OCI-LY3 (cell line): Measurements from ENCODE around the gene GAS7.

Source experiments
- H2AFZ ChIP-seq: fragments of 200-600, 300-600 bp; shearing (Covaris generic); 2 replicates; pipeline ENCODE4 v1.6.0; 2014; ENCODE audit warnings: antibody characterized with exemption, low read depth, low read length
- H3K27ac ChIP-seq: fragments of 200-600, 300-600 bp; sonication (generic); 2 replicates; pipeline ENCODE4 v1.5.1; 2014; ENCODE audit warnings: mild to moderate bottlenecking, low read length, moderate library complexity, mixed read lengths
- H3K27me3 ChIP-seq: fragments of 200-600, 300-600 bp; sonication (generic); 2 replicates; pipeline ENCODE4 v1.6.1; 2014; ENCODE audit warnings: low read depth, low read length, mixed read lengths
- H3K36me3 ChIP-seq: fragments of 200-600, 300-600 bp; sonication (generic); replicated peaks from 2 replicates; pipeline ENCODE3; 2014; ENCODE audit warnings: low read depth, low read length, mixed read lengths
- H3K4me1 ChIP-seq: fragments of 300-600, 200-600 bp; sonication (generic); 2 replicates; pipeline ENCODE4 v1.6.1; 2014; ENCODE audit warnings: low read length, mixed read lengths
- H3K4me2 ChIP-seq: fragments of 200-600, 300-600 bp; sonication (generic); 2 replicates; pipeline ENCODE4 v1.6.1; 2014; ENCODE audit warnings: low read length, mixed read lengths
- H3K4me3 ChIP-seq: fragments of 300-600, 200-600 bp; sonication (generic); 2 replicates; pipeline ENCODE4 v1.5.1; 2014; ENCODE audit warnings: antibody characterized with exemption, mild to moderate bottlenecking, low read length, moderate library complexity
- H3K79me2 ChIP-seq: fragments of 300-600, 200-600 bp; shearing (Covaris generic); 2 replicates; pipeline ENCODE4 v1.6.1; 2014; ENCODE audit warnings: mild to moderate bottlenecking, low read length, mixed read lengths
- H3K9ac ChIP-seq: fragments of 300-600, 200-600 bp; shearing (Covaris generic); 2 replicates; pipeline ENCODE4 v1.6.0; 2014; ENCODE audit warnings: mild to moderate bottlenecking, low read length, moderate library complexity
- H3K9me3 ChIP-seq: fragments of 200-600, 300-600 bp; shearing (Covaris generic); 2 replicates; pipeline ENCODE4 v1.6.1; 2014; ENCODE audit warnings: low read length, mixed read lengths; ENCODE audit not compliant: insufficient read depth
- H4K20me1 ChIP-seq: fragments of 200-600, 300-600 bp; sonication (generic); 2 replicates; pipeline ENCODE4 v1.6.1; 2016; ENCODE audit warnings: low read length, mixed read lengths; ENCODE audit not compliant: insufficient read depth
- EZH2phosphoT487 ChIP-seq: fragments of 200-600 bp; shearing (Covaris generic); IDR thresholded peaks from 2 replicates; pipeline ENCODE4 v1.6.1; 2018; ENCODE audit warnings: antibody characterized with exemption, mixed run types, low read depth
- TF ChIP-seq, protein P1 (sequence below): fragments of 200-600, 300-600 bp; sonication (generic); IDR thresholded peaks from 2 replicates; pipeline ENCODE4 v1.5.1; 2014; ENCODE audit warnings: antibody characterized with exemption, low read length, low read depth

GAS7 gene

DNA sequence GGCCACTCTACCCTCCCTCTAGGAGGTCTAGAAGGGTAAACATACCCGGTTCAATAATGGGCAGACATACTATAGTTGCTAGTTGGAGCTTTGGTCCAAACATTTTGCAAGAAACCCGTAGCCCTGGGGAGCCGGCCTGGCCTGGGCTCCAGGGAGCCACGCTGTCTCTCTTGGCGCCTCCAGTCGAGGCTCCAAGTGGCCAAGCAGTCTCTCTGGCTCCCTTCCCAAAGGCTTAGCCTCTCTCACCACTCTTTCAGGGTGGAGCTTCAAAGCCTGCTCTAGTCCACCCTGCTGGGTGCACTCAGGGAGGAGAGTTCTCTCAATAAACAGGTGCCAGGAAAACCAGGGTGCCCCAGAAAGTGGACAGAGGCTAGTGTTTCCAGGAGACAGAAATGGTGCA, 325.6 kb downstream of the GAS7 start:
- H3K27ac ChIP-seq: no peak overlapping the region
- no peak overlapping the region for H3K4me2 ChIP-seq
- H3K27me3 ChIP-seq: no peaks in the 10 kb centered on the region
- H3K36me3 ChIP-seq: no peaks in the 10 kb centered on the region
- TF ChIP-seq EZH2phosphoT487: no peak
- TF ChIP-seq, protein P1, sequence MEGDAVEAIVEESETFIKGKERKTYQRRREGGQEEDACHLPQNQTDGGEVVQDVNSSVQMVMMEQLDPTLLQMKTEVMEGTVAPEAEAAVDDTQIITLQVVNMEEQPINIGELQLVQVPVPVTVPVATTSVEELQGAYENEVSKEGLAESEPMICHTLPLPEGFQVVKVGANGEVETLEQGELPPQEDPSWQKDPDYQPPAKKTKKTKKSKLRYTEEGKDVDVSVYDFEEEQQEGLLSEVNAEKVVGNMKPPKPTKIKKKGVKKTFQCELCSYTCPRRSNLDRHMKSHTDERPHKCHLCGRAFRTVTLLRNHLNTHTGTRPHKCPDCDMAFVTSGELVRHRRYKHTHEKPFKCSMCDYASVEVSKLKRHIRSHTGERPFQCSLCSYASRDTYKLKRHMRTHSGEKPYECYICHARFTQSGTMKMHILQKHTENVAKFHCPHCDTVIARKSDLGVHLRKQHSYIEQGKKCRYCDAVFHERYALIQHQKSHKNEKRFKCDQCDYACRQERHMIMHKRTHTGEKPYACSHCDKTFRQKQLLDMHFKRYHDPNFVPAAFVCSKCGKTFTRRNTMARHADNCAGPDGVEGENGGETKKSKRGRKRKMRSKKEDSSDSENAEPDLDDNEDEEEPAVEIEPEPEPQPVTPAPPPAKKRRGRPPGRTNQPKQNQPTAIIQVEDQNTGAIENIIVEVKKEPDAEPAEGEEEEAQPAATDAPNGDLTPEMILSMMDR: no peak
- no peak overlapping the region for H2AFZ ChIP-seq
- no peaks in the 10 kb centered on the region for H3K4me1 ChIP-seq
- H4K20me1 ChIP-seq: no peaks in the 10 kb centered on the region
- no peak overlapping the region for H3K4me3 ChIP-seq
- no peak overlapping the region for H3K9ac ChIP-seq
- no peaks in the 10 kb centered on the region for H3K79me2 ChIP-seq
- no peaks in the 10 kb centered on the region for H3K9me3 ChIP-seq

DNA sequence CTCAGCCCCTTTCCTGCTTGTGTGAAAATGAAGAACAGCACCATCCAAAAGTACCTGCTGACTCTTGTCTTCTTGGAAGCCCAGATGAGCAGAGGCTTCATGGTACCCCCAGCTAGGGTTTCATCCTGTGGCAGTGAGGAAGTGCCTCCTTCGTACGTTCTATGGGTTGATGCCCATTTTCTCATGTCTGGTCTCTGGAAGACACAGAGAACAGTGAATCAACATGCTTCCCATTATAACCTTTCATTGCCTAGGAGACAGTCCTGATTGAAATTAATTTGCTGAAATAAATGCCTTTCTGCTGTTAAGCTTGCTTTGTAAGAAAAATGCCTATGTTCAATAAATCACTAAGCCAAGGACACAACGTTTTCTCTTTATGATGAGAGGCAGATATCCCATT, 329.9 kb downstream of the GAS7 start:
- no peak for TF ChIP-seq EZH2phosphoT487

DNA sequence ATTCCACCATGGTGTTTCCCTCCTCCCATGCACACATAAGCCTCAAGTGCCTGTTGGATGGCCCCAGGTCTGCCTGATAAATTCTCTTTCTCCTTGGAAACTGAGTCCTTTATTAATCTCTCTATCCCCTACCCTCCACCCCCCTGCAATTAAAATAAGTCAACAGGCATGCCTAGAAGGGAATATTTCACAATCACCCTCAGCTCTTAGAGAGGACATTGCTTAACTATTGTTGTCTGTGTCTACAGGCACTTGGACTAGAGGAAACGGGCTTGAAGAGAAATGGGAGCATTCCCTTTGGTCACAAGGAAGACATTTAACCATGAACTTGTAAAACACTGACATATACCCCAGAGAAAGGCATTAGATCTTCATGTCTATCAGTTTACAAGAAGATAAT, 332.8 kb downstream of the GAS7 start:
- H4K20me1 ChIP-seq: no peaks in the 10 kb centered on the region
- no peaks in the 10 kb centered on the region for H3K79me2 ChIP-seq
- no peak overlapping the region for H2AFZ ChIP-seq
- no peaks in the 10 kb centered on the region for H3K4me1 ChIP-seq
- TF ChIP-seq, protein P1: no peak
- no peak for TF ChIP-seq EZH2phosphoT487
- no peak overlapping the region for H3K4me2 ChIP-seq
- no peaks in the 10 kb centered on the region for H3K9me3 ChIP-seq
- no peak overlapping the region for H3K27ac ChIP-seq
- no peaks in the 10 kb centered on the region for H3K27me3 ChIP-seq
- no peaks in the 10 kb centered on the region for H3K36me3 ChIP-seq
- no peak overlapping the region for H3K9ac ChIP-seq
- no peak overlapping the region for H3K4me3 ChIP-seq

More for the DNA sequence above, 329.9 kb downstream of the GAS7 start:
- H3K4me2 ChIP-seq: no peak overlapping the region
- no peaks in the 10 kb centered on the region for H3K27me3 ChIP-seq
- H4K20me1 ChIP-seq: no peaks in the 10 kb centered on the region
- no peaks in the 10 kb centered on the region for H3K9me3 ChIP-seq
- no peak overlapping the region for H3K9ac ChIP-seq
- no peaks in the 10 kb centered on the region for H3K36me3 ChIP-seq
- H3K4me1 ChIP-seq: no peaks in the 10 kb centered on the region
- no peak overlapping the region for H2AFZ ChIP-seq
- no peak overlapping the region for H3K4me3 ChIP-seq
- no peaks in the 10 kb centered on the region for H3K79me2 ChIP-seq
- no peak overlapping the region for H3K27ac ChIP-seq

DNA sequence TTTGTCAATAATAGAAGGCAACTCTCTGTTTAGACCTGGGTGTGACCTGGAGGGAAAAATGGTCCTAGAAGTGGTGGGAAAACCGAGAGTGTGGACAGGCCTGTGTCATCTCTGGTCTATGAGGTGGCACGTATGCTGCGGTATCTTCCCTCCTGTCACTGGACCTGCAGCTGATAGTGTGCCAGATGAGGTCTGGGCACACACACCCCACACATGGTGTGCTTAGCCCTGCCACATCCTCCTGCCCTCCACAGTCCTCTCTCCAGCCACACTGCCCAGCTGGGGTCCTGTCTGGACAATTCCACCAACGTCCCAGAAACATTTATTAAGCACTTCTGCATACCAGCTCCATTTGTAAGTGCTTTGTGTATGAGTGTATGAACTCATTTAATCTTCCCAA, 335.5 kb downstream of the GAS7 start:
- H2AFZ ChIP-seq: no peak overlapping the region
- no peaks in the 10 kb centered on the region for H3K4me1 ChIP-seq
- H3K36me3 ChIP-seq: no peaks in the 10 kb centered on the region
- H3K9me3 ChIP-seq: no peaks in the 10 kb centered on the region
- no peaks in the 10 kb centered on the region for H3K79me2 ChIP-seq
- no peak overlapping the region for H3K9ac ChIP-seq
- H3K4me2 ChIP-seq: no peak overlapping the region
- no peaks in the 10 kb centered on the region for H3K27me3 ChIP-seq
- H3K4me3 ChIP-seq: no peak overlapping the region
- TF ChIP-seq, protein P1: no peak
- TF ChIP-seq EZH2phosphoT487: no peak
- no peak overlapping the region for H3K27ac ChIP-seq
- no peaks in the 10 kb centered on the region for H4K20me1 ChIP-seq

DNA sequence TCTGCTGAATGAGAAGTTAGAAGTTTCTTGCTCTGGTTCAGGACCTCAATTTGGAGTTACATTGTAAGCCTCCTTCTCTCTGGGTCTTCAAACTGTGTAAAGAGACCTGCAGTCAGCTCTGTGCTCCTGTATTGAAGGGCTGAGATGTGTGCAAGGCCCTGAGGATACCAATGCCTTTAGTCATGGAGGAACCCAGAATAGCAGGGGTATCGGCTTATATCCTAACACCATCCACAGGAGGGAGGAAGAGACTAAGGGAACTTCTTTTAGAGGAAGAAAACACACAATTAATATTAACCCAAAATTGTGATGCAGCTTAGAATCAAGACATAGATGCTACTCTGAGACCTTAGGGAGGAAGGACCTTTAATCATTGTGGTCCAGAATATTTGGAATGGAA, 336.2 kb downstream of the GAS7 start:
- no peaks in the 10 kb centered on the region for H3K79me2 ChIP-seq
- no peak overlapping the region for H3K9ac ChIP-seq
- H3K4me1 ChIP-seq: no peaks in the 10 kb centered on the region
- no peaks in the 10 kb centered on the region for H3K27me3 ChIP-seq
- H2AFZ ChIP-seq: no peak overlapping the region
- H3K9me3 ChIP-seq: no peaks in the 10 kb centered on the region
- H3K4me3 ChIP-seq: no peak overlapping the region
- H3K4me2 ChIP-seq: no peak overlapping the region
- no peaks in the 10 kb centered on the region for H3K36me3 ChIP-seq
- no peaks in the 10 kb centered on the region for H4K20me1 ChIP-seq
- H3K27ac ChIP-seq: no peak overlapping the region
- no peak for TF ChIP-seq EZH2phosphoT487
- TF ChIP-seq, protein P1: no peak
